Right cardiac atrium (tissue), 5 donors: ENCODE measurements around the gene JAG1. TPM values are rescaled to one million over a fixed set of nuclear protein-coding genes. Genes with fewer than 3 reads are reported as not detected.
A peak's percentile ranks its signal among the peaks of the same experiment; 100 is the strongest.
"Not testable (repeated sequence)": the region's sequence is repeated elsewhere in the genome, so short reads cannot be mapped to it uniquely, and the experiment has no call there.

Source experiments
- ATAC-seq, 2 donors: fragments of 200-7000 bp; cut with Tn5 transposase; one replicate each; pipeline versions ENCODE4 v1.8.0 to v1.9.1; 2020; ENCODE audit warnings: moderate library complexity in 2 of 2, mild to moderate bottlenecking in 1 of 2
- DNase-seq, 3 donors: peaks; one replicate each; pipeline ENCODE4 v3.0.0-alpha.2; 2020
- H3K27ac ChIP-seq: one replicate; pipeline ENCODE4 v1.5.1; 2013; ENCODE audit warnings: mild to moderate bottlenecking, low read length, control low read depth, moderate library complexity
- H3K27me3 ChIP-seq: one replicate; pipeline ENCODE4 v1.6.1; 2013; ENCODE audit not compliant: control insufficient read depth, insufficient read depth
- H3K4me1 ChIP-seq: one replicate; pipeline ENCODE4 v1.6.1; 2013; ENCODE audit warnings: low read length; ENCODE audit not compliant: control insufficient read depth, insufficient read depth
- H3K4me3 ChIP-seq: one replicate; pipeline ENCODE4 v1.5.1; 2013; ENCODE audit warnings: low read length, control low read depth
- H3K9me3 ChIP-seq: one replicate; pipeline ENCODE4 v1.6.1; 2013; ENCODE audit warnings: low read length; ENCODE audit not compliant: control insufficient read depth
- WGBS: extraction: QIAGEN DNeasy Blood & Tissue Kit; methylation state at CpG from one replicate; pipeline ENCODE4 v1.1.7; 2013; 5-methylcytosine and 5-hydroxymethylcytosine counted together
- intact Hi-C, 4 donors: fragments of 100-400 bp; cut with DNase I; formaldehyde crosslinking; loops; one replicate each; pipeline versions ENCODE4 v1.11.0 to v1.14.0; 2022 to 2023
- polyA plus RNA-seq: library from polyadenylated mRNA; stranded (reverse); fragments of 200-250 nt; gene quantifications from one replicate; pipeline ENCODE4 v1.2.3, GENCODE V29; 2013
- total RNA-seq, 4 donors: library from RNA; stranded (reverse); fragmentation: NEBNext Ultra II Directional; extraction: Animal tissue kit (Norgen Biotek cat#: 25700); gene quantifications; one replicate each; pipeline ENCODE4 v1.2.1, GENCODE V29; 2021
- donor health status: healthy with polysubstance abuse.
- donor health status: DM: no; HTN: yes; CAD: no.
- donor health status: DM: no; HTN: no; CAD: no.
- donor health status: DM: no; HTN: yes; CAD: no; lungs with severe emphysema.
- donor health status: DM: yes; HTN: yes; CAD: no.

The JAG1 gene
- total and polyA plus RNA-seq, 5 donors = 12.2 to 33.6 (median 29.4) TPM

DNA sequence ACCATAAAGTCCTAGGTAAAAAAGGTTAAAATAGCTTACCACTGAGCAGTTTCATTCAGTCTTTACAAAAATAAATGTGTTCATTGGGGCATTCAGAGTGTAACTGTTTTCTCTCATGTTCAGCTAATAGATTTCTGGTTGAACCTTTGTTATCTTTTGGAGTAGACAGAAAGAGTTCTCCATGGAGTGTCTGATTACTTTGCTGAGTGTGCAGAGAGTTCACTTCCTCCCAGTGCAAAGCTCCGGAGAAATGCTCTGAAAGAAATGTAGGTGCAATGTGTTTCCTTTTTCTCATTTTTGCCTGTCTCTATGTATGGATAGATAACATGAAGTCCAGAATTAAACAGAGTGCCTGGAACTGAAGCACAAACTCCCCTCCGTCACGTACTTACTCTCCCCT lies 52.6 kb downstream of the JAG1 start:
- intact Hi-C loops = no loop called here
- H3K27me3 ChIP-seq = no peaks in the 10 kb centered on the region
- no peaks in the 10 kb centered on the region for H3K4me1 ChIP-seq
- no peak for DNase-seq
- no peak for ATAC-seq
- WGBS = 65% methylated on average over 3 of the region's 3 CpGs
- no peak overlapping the region for H3K4me3 ChIP-seq
- no peak overlapping the region for H3K27ac ChIP-seq
- H3K9me3 ChIP-seq = no peaks in the 10 kb centered on the region

DNA sequence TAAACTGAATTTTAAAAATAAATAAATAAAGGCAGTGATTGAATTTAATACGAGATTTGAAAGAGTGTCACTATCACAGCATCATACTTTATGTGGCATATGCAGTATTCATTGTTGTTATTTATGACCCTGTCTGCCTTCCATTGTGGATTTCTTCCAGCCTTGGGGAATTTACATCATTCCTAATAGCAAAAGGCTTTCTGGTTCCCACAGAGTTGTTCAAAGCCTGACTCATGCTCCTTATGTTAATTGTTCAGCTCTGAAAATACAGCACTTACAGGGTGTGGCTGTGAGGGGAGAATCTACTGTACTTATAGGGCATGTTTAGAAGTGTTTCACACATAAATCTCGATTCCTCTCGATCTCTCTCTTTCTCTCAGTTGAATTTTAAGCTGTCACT lies 54.4 kb downstream of the JAG1 start:
- intact Hi-C loops = no loop called here
- ATAC-seq (peak in 1 of 2 donors; percentile 37), DNase-seq (no peak)
- Histone ChIP-seq H3K27me3 (no peaks in the 10 kb centered on the region), H3K4me3 (no peak overlapping the region), H3K4me1 (no peaks in the 10 kb centered on the region), H3K9me3 (no peaks in the 10 kb centered on the region), H3K27ac (no peak overlapping the region)
- 61% methylated on average over 3 of the region's 3 CpGs for WGBS

- WGBS = 68% methylated on average over 6 of the region's 6 CpGs
- DNase-seq = no peak
Observed at GRCh38 chr20:10618611-10619245, 55.1 kb downstream of the JAG1 start.

GRCh38 chr20:10617549-10618133 lies 56.2 kb downstream of the JAG1 start:
- H3K4me1 ChIP-seq, H3K4me3 ChIP-seq, H3K9me3 ChIP-seq, intact Hi-C loops, H3K27ac ChIP-seq, ATAC-seq, DNase-seq, H3K27me3 ChIP-seq: not testable (repeated sequence)
- WGBS = 98% methylated on average over 4 of the region's 4 CpGs

More at GRCh38 chr20:10618611-10619245, 55.1 kb downstream of the JAG1 start:
- Histone ChIP-seq H3K27me3 (no peaks in the 10 kb centered on the region), H3K27ac (no peak overlapping the region), H3K4me3 (no peak overlapping the region), H3K9me3 (no peaks in the 10 kb centered on the region), H3K4me1 (no peaks in the 10 kb centered on the region)
- intact Hi-C loops = no loop called here
- no peak for ATAC-seq

DNA sequence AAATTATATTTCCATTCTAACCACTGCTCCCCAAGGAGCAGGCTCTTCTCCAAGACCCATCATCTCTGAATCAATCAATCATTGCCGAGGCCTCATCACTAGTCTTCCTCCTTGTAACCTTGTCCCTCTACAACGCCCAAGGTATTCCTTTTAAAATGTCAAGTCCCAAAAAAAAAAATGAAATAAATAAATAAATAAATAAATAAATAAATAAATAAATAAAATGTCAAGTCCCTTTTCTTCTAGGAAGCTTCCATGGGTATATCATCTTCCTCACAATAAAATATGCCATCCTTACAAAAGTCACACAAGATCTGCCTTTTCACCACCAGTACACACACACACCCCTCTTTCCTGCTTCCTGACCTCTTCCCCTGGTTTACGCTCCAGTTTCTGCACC lies 57.6 kb downstream of the JAG1 start:
- Histone ChIP-seq H3K27me3 (no peaks in the 10 kb centered on the region), H3K27ac (no peak overlapping the region), H3K4me3 (no peak overlapping the region), H3K9me3 (no peaks in the 10 kb centered on the region), H3K4me1 (peaks cover 2% of the 10 kb centered on the region)
- intact Hi-C loops = no loop called here
- WGBS = 97% methylated on average over 3 of the region's 3 CpGs
- ATAC-seq (no peak), DNase-seq (no peak)

GRCh38 chr20:10613911-10614310 lies 59.9 kb downstream of the JAG1 start:
- Histone ChIP-seq H3K4me1 (peaks cover 6% of the 10 kb centered on the region), H3K27me3 (no peaks in the 10 kb centered on the region), H3K4me3 (no peak overlapping the region), H3K9me3 (no peaks in the 10 kb centered on the region), H3K27ac (no peak overlapping the region)
- ATAC-seq = no peak
- DNase-seq = no peak
- intact Hi-C loops = no loop called here
- 98% methylated on average over 18 of the region's 18 CpGs for WGBS

DNA sequence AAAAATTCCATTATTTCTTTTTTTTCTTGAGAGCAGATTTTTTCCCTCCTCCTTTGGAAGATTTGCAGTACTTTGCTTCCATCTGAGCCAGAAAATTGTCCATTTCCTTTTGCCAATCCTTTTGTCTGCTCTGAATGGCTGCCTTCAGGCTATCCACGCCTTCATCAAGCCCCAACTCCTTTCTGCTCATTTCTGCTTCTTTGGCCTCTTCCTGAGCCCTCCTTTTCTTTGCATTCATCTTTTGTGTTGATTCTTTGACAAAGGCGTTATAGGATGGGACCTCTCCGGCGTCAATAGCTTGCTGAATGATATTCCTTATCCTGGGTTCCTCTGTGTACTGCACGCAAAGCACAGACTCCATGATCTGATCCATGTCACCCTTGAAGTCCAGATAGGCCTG lies 60.4 kb downstream of the JAG1 start:
- H3K4me1 ChIP-seq, H3K27ac ChIP-seq, H3K27me3 ChIP-seq, intact Hi-C loops, H3K9me3 ChIP-seq, H3K4me3 ChIP-seq, ATAC-seq, DNase-seq: not testable (repeated sequence)
- WGBS = 94% methylated on average over 5 of the region's 5 CpGs

GRCh38 chr20:10611357-10611756 lies 62.4 kb downstream of the JAG1 start:
- peak; percentile 59 to 80 (median 77) for DNase-seq
- peaks cover 6% of the 10 kb centered on the region for H3K4me1 ChIP-seq
- H3K27me3 ChIP-seq = no peaks in the 10 kb centered on the region
- H3K4me3 ChIP-seq = no peak overlapping the region
- intact Hi-C loops = no loop called here
- no peaks in the 10 kb centered on the region for H3K9me3 ChIP-seq
- WGBS = 24% methylated on average over 1 of the region's 1 CpG
- peak; percentile 71 to 79 for ATAC-seq
- H3K27ac ChIP-seq = no peak overlapping the region

GRCh38 chr20:10610251-10610650 lies 63.5 kb downstream of the JAG1 start:
- Histone ChIP-seq H3K9me3 (no peaks in the 10 kb centered on the region), H3K27ac (peak overlapping the region; percentile 51), H3K27me3 (no peaks in the 10 kb centered on the region), H3K4me1 (peaks cover 6% of the 10 kb centered on the region), H3K4me3 (no peak overlapping the region)
- 61% methylated on average over 5 of the region's 5 CpGs for WGBS
- DNase-seq (peak; percentile 42 to 78 (median 78)), ATAC-seq (peak; percentile 73 to 78)
- intact Hi-C loops = no loop called here

DNA sequence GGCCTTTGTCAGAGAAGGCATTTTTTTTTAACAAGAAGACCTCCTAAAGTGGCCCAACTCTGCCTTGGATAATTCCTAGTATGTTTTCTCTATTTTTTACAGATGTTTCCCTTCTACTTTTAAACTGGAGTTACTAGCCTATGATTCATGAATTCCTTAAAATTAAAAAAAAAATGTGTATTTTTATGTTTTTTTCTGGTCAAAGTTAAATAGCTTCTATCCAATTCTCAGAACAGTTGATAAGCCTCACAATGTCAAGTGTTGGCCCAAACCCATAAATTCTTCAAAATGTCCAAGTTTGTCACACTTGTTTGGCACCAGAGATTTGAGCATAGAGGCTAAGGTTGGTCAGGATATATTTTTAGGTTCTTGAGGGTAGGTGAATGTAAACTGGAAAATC lies 64.0 kb downstream of the JAG1 start:
- peak; percentile 38 to 43 for ATAC-seq
- intact Hi-C loops = no loop called here
- DNase-seq = no peak
- no peak overlapping the region for H3K4me3 ChIP-seq
- no peaks in the 10 kb centered on the region for H3K9me3 ChIP-seq
- no peaks in the 10 kb centered on the region for H3K27me3 ChIP-seq
- H3K27ac ChIP-seq = peak overlapping the region; percentile 100
- H3K4me1 ChIP-seq = peaks cover 6% of the 10 kb centered on the region

DNA sequence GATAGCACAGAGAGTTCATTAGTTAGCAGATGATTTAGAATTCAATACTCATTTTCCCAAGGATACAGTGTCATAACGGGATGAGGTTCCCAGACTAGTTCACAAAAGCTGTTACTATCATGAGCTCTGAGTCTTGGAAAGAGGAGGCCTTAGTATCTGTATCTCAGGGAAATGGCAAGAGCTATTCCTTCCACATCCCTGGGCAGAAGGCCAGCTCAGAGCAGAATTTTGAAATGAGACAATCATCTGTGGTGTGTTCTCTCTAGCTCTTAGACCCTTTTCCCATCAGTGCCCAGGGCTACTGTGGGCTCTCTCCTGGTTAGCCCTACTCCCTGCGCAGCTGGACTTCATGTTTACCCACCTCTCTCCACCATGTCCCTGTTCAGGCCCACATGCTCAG lies 64.5 kb downstream of the JAG1 start:
- ATAC-seq = peak; percentile 63 to 76
- Histone ChIP-seq H3K4me3 (no peak overlapping the region), H3K9me3 (no peaks in the 10 kb centered on the region), H3K4me1 (peaks cover 6% of the 10 kb centered on the region), H3K27ac (peak overlapping the region; percentile 100), H3K27me3 (no peaks in the 10 kb centered on the region)
- WGBS = 63% methylated on average over 2 of the region's 2 CpGs
- intact Hi-C loops = no loop called here
- peak; percentile 69 to 88 (median 79) for DNase-seq
